T-helper 17 cell (primary cell): ENCODE measurements around the gene CACNA2D4. TPM values are rescaled to one million over a fixed set of nuclear protein-coding genes. Genes with fewer than 3 reads are reported as not detected.

Source experiments
- ATAC-seq: fragments of 150-1000 bp; cut with Tn5 transposase; 2 replicates; pipeline ENCODE4 v1.10.0; 2021; ENCODE audit warnings: mild to moderate bottlenecking, moderate library complexity
- DNase-seq, 3 donors: peaks; one replicate each; pipeline versions ENCODE4 v3.0.0 to v3.0.0-alpha.2; 2020 to 2021
- H3K9me3 ChIP-seq: one replicate; pipeline ENCODE4 v1.7.0; 2013; ENCODE audit warnings: low read length, mild to moderate bottlenecking; ENCODE audit not compliant: control insufficient read depth, poor library complexity, severe bottlenecking
- H3K27ac Mint-ChIP-seq: one replicate; pipeline ENCODE4 v1.8.0; 2022; ENCODE audit warnings: mild to moderate bottlenecking, moderate library complexity, mixed read lengths
- H3K27me3 Mint-ChIP-seq: one replicate; pipeline ENCODE4 v1.8.0; 2022; ENCODE audit warnings: mixed read lengths
- H3K36me3 Mint-ChIP-seq: one replicate; pipeline ENCODE4 v1.8.0; 2022; ENCODE audit warnings: low read depth, mixed read lengths
- H3K4me1 Mint-ChIP-seq: one replicate; pipeline ENCODE4 v1.8.0; 2022; ENCODE audit warnings: mild to moderate bottlenecking, mixed read lengths
- H3K4me3 Mint-ChIP-seq: one replicate; pipeline ENCODE4 v1.8.0; 2022; ENCODE audit warnings: mild to moderate bottlenecking, moderate library complexity, mixed read lengths
- total RNA-seq, 4 donors: library from RNA in 2 of 4; stranded (reverse) in 2 of 4; gene quantifications; one replicate each; pipeline ENCODE4 v1.2.3 and lab custom pipeline; 2022 to 2026

CACNA2D4 gene
- total RNA-seq, 2 donors from 2014 or later: 18.1 to 25.2 TPM

DNA sequence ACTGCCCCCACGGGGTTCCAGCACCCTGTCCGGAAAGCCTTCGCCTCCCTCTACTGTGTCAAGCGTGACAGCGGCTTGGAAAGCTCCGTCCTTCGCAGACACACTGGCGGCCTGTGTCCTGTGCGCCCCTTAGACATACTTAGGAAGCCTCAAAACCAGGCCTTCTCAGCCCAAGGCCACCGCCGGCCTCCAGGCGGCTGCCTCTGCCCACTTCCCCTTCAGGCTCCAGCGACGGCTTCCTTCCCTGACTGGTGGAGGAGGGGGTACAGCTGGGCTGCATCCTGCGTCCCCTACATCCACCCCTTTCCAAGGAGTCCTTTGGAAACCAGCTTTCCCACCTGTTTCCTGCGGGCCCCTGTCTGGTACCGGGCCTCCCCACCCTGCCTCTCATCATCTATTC is 2.5 kb upstream of the CACNA2D4 start:
- ATAC-seq (no peak), DNase-seq (peak in 1 of 3 donors; percentile 2)
- Mint-ChIP-seq H3K27ac (no peak overlapping the region), H3K27me3 (peaks cover 23% of the 10 kb centered on the region), H3K4me3 (peak overlapping the region; percentile 32), H3K4me1 (peaks cover 21% of the 10 kb centered on the region), H3K36me3 (peaks cover 2% of the 10 kb centered on the region)
- no peaks in the 10 kb centered on the region for H3K9me3 ChIP-seq

DNA sequence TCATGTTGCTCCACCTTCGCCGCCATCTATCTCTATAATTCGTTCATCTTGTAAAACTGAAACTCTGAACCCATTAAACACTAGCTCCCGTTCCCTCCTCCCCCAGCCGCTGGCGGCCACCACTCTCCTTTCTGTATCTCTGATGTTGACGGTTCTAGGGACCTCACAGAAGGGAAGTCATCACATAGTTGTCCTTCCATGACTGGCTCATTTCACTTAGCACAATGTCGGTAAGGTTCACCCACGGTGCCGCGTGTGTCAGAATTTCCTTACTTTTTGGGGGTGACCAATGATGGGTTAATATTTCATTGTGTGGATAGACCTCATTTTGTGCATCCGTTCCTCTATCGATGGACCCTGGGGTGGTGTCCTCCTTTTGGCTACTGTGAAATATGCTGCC is 2.0 kb upstream of the CACNA2D4 start:
- Mint-ChIP-seq H3K27me3 (peaks cover 23% of the 10 kb centered on the region), H3K36me3 (peaks cover 2% of the 10 kb centered on the region), H3K4me1 (peaks cover 25% of the 10 kb centered on the region), H3K4me3 (no peak overlapping the region), H3K27ac (no peak overlapping the region)
- no peak for DNase-seq
- ATAC-seq: no peak
- no peaks in the 10 kb centered on the region for H3K9me3 ChIP-seq

DNA sequence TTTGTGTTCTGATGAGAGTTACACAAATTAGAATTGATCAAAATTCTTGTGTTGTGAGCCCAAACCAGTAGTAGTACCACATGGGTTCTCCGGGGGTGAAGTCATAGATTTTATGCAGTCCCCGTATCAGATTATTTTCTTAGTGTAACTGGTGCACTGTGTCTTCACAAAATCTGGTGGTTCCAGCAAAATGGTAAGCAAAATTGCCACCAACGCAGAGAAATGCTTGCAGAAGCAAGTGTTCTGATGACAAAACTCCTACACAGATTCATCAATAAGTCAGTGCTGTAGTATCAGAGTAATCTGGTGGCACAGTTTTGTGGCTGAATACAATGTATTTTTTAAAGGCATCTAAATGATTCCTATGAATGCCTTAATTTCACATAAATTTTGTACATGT is 1.3 kb upstream of the CACNA2D4 start:
- H3K4me1 Mint-ChIP-seq: peaks cover 23% of the 10 kb centered on the region
- peaks cover 2% of the 10 kb centered on the region for H3K36me3 Mint-ChIP-seq
- DNase-seq (no peak), ATAC-seq (no peak)
- peaks cover 28% of the 10 kb centered on the region for H3K27me3 Mint-ChIP-seq
- H3K4me3 Mint-ChIP-seq: no peak overlapping the region
- no peaks in the 10 kb centered on the region for H3K9me3 ChIP-seq
- no peak overlapping the region for H3K27ac Mint-ChIP-seq

DNA sequence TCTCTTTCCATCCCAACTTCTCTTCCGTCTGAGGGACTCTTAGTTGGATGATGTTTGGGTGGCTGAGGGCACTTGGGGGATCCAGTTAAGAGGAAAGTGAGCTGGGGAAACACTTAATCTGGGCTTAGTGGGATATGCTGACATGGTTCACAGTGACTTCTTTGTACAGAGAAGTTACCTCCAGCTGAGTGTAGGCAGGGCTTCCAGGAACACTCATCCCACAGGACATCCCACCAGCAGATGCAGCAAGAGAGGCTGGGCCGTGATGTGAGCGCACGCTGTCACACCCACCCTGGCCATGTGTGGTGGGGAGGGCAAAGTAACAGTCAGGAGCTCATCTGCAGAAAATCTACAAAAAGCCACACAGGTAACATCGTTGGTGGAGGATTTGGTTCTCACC is 832 bp upstream of the CACNA2D4 start:
- ATAC-seq (no peak), DNase-seq (no peak)
- Mint-ChIP-seq H3K4me3 (no peak overlapping the region), H3K27ac (no peak overlapping the region), H3K36me3 (peaks cover 2% of the 10 kb centered on the region), H3K27me3 (peaks cover 30% of the 10 kb centered on the region), H3K4me1 (peaks cover 20% of the 10 kb centered on the region)
- H3K9me3 ChIP-seq: no peaks in the 10 kb centered on the region

DNA sequence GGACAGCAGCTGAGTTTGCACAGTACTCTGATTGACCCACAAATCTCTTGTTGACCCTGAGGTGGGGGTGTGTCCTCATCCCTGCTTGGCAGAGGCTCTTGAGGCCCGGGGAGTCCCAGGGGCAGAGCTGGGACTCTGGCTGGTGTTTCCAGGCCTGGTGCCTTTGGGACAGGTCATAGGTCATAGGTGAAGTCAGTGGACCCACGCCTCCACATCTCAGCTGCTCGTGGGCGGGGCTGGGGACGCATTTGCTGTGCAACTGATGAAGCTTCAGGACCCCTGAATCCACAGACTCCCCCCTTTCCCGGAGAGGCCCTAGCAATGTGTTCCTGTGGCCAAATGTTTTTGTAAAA is 408 bp upstream of the CACNA2D4 start:
- no peak overlapping the region for H3K4me3 Mint-ChIP-seq
- H3K27me3 Mint-ChIP-seq: peaks cover 30% of the 10 kb centered on the region
- no peaks in the 10 kb centered on the region for H3K9me3 ChIP-seq
- H3K36me3 Mint-ChIP-seq: peaks cover 2% of the 10 kb centered on the region
- ATAC-seq (no peak), DNase-seq (no peak)
- no peak overlapping the region for H3K27ac Mint-ChIP-seq
- peaks cover 20% of the 10 kb centered on the region for H3K4me1 Mint-ChIP-seq

DNA sequence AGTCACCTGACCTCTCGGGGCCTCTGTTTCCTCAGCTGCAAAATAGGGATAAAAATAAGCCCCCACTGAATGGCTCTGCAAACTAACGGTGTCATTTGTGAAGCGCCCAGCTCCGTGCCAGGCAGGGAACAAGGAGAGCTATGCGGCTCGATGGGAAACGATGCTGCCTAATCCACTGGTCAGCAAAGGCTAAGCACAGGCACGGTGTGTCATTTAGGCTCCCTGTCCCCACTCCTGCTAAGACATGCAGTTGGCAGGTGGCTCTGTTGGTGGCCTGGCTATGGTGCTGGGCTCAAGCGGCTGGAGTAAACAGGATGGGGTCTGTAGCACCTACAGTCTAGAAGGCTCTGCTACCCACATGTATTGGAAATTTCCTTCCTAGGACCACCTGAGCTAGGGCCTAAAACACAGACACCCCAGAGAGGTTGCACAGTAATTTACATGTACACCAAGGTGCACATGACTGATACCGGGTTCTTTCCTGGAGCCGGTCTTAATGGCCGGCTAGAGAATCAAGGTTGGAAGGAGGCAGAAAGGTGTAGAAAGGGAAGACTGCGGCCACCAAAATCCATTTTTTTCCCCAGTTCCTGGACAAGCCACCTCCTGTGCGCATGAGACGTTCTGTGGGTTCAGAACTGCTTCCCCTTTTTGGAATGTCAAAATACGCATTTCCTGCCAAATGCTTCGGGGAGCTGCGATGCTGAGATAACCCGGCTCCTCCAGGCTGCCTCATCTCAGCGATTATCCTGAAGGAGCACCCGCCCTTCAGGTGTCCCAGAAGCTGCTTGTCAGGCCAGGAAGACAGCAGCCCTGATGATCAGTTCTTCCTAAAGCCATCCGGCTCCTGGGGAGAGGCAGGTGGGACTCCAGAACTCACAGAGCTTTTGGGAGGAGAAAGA is 1.0 kb downstream of the CACNA2D4 start:
- Mint-ChIP-seq H3K27ac (peak overlapping the region; percentile 65), H3K4me3 (peak overlapping the region; percentile 68), H3K36me3 (no peaks in the 10 kb centered on the region), H3K4me1 (peaks cover 17% of the 10 kb centered on the region), H3K27me3 (peaks cover 21% of the 10 kb centered on the region)
- no peak for ATAC-seq
- H3K9me3 ChIP-seq: no peaks in the 10 kb centered on the region
- peak in 1 of 3 donors; percentile 4 for DNase-seq

DNA sequence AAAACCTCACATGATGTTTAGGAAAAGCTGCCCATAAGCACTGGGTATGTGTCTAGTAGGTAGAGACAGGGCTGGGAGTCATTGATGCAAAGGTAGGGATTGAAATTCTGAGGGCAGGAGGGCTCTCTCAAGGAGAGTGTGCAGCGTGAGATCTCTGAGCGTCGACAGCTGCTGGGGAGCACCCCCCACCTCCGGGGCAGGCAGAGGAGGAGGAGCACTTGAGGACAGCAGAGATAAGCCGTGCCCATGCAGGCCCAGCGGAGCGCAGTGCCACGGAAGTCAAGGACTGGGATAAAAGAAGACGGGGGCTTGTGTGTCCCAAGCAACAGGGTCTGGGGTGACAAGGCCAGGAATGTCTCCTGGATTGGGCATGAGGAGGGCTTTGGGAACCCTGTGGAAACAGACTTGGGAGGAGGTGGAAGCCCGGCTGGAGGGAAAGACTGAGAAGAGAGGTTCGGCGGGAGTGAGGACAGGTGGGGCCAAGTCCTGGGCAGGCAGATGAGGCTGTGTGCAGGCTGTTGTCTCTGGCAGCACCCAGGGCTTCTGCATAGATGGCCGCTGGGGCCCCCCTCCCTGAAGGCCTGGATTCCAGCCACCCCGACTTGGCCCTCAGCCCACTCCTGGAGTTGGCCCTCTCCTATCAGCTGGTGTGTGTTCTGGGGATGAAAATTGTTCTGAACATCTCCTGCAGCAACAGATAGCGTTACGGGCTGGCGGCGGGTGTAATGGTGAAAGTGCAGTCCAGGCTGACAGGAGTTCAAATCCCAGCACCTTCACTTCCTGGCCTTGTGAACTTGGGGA is 1.9 kb downstream of the CACNA2D4 start:
- no peaks in the 10 kb centered on the region for H3K9me3 ChIP-seq
- peak in 1 of 3 donors; percentile 10 for DNase-seq
- peaks cover 17% of the 10 kb centered on the region for H3K4me1 Mint-ChIP-seq
- ATAC-seq: no peak
- H3K36me3 Mint-ChIP-seq: no peaks in the 10 kb centered on the region
- peaks cover 21% of the 10 kb centered on the region for H3K27me3 Mint-ChIP-seq
- H3K27ac Mint-ChIP-seq: peak overlapping the region; percentile 68
- no peak overlapping the region for H3K4me3 Mint-ChIP-seq

DNA sequence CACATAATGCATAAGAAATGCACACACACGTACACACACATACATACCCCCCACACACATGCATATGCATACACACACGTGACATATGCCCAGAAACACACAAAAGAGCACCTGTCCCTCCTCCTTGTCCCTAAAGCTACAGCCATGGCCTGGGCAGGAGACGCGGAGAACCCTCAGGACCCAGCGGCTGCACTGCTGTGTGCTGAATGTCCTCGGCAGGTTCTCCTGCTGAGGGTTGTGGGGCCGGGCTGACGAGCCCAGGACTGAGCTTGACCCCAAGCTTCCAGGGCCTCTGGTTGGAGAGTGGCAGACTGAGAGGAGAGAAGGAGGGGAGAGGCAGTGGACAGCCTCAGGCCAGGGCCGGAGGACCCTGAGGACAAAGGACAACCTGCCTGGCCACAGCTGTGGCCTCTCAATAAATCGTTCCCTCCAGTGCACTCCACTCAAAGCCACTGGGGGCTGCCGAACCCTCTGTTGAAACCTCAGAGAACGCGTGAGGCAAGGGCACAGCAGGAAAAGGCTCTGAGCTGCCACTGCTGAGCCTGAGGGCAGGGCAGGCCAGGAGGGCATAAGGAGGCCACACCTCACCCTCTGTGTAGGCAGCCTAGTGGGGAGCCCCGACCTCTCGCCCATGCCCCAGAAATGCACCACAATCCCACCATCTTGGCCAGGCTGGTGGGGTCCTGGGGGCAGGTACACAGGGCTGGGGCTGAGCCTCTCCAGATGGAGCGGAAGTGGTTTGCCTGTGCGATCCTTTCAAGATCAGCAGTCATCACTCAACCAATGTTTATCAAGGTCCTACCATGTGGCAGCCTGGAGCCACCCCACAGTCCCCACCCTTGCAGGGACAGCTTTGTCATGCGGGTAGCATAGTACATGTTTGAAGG is 3.1 kb downstream of the CACNA2D4 start:
- DNase-seq (peak in 1 of 3 donors; percentile 7), ATAC-seq (peak; percentile 86)
- H3K36me3 Mint-ChIP-seq: no peaks in the 10 kb centered on the region
- H3K27ac Mint-ChIP-seq: peak overlapping the region; percentile 68
- H3K4me1 Mint-ChIP-seq: peaks cover 17% of the 10 kb centered on the region
- H3K27me3 Mint-ChIP-seq: peaks cover 13% of the 10 kb centered on the region
- H3K9me3 ChIP-seq: no peaks in the 10 kb centered on the region
- peak overlapping the region; percentile 57 for H3K4me3 Mint-ChIP-seq

DNA sequence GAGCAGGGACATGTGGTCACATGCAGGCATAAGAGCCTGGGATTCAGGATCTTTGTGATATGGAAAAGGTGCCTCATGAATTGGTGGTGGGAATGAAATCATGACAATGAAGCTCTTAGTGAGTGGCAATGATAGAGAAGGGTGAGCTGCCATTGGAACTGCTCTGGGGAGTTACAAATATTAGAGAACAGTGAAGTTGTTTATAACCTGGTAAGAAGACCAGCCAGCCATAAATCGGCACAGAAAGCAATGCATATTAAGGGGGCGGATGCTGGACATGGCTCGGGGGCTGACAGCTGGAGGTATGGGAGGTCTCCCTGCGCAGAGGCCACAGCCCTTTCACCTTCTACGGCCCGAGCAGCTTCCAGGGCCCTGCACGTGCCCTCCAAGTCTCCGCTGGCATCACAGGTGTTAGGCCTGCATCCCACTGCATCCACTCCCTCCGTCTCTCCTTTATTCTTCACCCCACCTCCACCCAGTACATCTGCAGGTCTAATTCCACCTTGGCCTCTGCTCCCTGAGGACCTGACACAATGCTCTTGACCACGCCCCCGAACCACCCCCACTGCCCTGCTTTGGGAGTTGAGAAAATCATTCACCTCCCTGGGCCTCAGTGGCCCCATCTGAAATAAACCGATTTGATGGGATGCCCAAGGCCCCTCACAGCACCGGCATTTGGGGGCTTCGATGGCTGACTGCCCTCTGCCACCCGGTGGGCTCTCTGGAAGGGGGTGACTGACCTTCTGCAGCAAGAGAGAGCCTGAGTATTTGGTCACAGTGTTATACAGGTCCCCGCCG is 4.1 kb downstream of the CACNA2D4 start:
- Mint-ChIP-seq H3K36me3 (no peaks in the 10 kb centered on the region), H3K4me1 (peaks cover 17% of the 10 kb centered on the region), H3K4me3 (peak overlapping the region; percentile 39), H3K27me3 (peaks cover 13% of the 10 kb centered on the region), H3K27ac (no peak overlapping the region)
- ATAC-seq (no peak), DNase-seq (peak in 1 of 3 donors; percentile 5)
- H3K9me3 ChIP-seq: no peaks in the 10 kb centered on the region

DNA sequence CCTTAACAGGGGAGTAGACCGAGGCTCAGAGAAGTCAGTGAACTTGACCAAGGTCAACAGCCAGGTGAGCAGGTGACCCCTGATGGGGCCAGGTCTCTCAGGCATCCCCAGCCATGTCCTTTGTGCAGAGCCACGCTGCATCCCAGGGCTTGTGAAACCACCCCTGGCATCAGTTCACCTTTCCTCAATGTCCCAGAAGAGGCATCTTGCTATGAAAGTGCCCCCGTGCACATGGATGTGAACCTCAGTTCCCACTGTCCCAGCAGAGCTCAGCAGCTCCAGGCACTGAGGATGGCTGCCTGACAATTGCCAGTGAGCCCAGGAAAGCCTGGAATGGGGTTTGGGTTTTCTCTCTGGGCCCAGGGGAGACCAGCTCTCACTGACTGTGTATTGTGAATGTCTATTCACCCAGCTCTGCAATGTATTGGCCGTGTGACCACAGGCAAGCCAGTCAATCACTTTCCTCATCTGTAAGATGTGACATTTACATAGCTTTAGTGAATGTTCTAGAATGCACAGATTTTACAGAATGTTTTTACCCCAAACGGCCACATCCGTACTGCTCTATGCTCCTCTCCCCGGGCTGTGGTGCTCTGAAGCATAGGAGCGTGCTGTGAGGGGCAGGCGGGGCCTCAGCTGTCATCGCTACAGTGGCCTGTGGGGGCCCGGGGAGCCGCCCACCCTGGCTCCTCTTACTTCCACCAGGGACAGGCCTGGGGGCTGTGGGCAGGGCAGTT is 4.9 kb downstream of the CACNA2D4 start:
- no peaks in the 10 kb centered on the region for H3K9me3 ChIP-seq
- ATAC-seq (no peak), DNase-seq (no peak)
- Mint-ChIP-seq H3K4me3 (peak overlapping the region; percentile 39), H3K4me1 (peaks cover 17% of the 10 kb centered on the region), H3K27me3 (peaks cover 13% of the 10 kb centered on the region), H3K27ac (no peak overlapping the region), H3K36me3 (no peaks in the 10 kb centered on the region)

DNA sequence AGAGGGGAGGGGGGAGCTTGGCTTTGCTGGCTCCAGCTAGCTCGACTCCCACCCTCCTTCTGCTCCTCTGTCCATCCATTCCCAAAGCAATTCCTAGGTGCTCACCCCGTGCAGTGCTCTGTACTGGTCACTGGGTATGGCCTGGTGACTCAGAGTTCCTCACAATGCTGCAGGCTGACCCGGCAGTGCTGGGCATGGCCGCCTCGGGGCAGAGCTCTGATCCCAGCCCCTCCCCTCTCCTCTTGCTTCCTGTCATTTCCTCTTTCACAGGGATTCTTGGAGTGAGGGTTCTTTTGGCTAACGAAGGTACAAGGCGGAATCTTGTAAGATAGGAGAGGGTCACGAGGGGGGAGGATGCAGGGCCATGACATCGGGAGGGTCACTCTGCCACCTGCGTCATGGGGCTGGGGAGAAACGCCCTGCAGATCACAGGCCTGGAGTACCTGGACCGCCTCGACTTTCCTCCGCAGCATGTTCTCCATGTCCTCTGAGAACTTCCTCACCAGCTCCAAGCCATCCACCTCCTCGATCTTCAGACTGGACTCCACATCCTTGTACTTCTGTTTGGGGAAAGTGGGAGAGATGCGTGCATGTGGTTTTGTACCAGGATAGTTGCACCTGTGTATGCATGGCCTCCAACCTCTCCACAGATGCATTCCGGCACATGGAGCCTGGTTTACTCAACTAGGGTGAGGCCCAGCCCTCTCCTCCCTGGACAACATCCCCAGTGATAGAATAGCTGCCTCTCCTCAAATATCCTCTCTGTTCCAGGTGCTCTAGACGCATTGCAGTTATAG is 5.7 kb downstream of the CACNA2D4 start:
- DNase-seq (no peak), ATAC-seq (no peak)
- no peak overlapping the region for H3K27ac Mint-ChIP-seq

More for the DNA sequence above, 5.7 kb downstream of the CACNA2D4 start:
- H3K27me3 Mint-ChIP-seq: peaks cover 15% of the 10 kb centered on the region
- no peaks in the 10 kb centered on the region for H3K9me3 ChIP-seq
- H3K4me1 Mint-ChIP-seq: peaks cover 18% of the 10 kb centered on the region
- H3K4me3 Mint-ChIP-seq: no peak overlapping the region
- no peaks in the 10 kb centered on the region for H3K36me3 Mint-ChIP-seq
